Hepatocyte (in vitro differentiated cells): ENCODE measurements around the gene NR1H3.

ENCODE experiments used
- CTCF ChIP-seq: fragments of 200-600 bp; sonication (generic); IDR thresholded peaks from 2 replicates; pipeline ENCODE4 v1.5.1; 2016; ENCODE audit warnings: antibody characterized with exemption, mild to moderate bottlenecking; ENCODE audit not compliant: poor library complexity
- EZH2phosphoT487 ChIP-seq: fragments of 200-600 bp; sonication (generic); IDR thresholded peaks from one replicate; pipeline ENCODE4 v1.6.1; 2018; ENCODE audit warnings: antibody characterized with exemption, mild to moderate bottlenecking, low read depth, moderate library complexity; ENCODE audit not compliant: unreplicated experiment, severe bottlenecking

- TF ChIP-seq CTCF, result no peak
- no peak for TF ChIP-seq EZH2phosphoT487
These were observed 41.3 kb downstream of the NR1H3 start for GRCh38 chr11:47299078-47299477.
